ENCODE measurements around the gene SNN. TPM values are rescaled to one million over a fixed set of nuclear protein-coding genes. Genes with fewer than 3 reads are reported as not detected.

SNN gene
- total RNA-seq, 1 experiment from 2014 or later, result 15.6 TPM

- H3K27me3 ChIP-seq (ENCODE audit: control insufficient read depth, insufficient read depth, low read length), result no peaks in the 10 kb centered on the region
- no peaks in the 10 kb centered on the region for H3K9me3 ChIP-seq (ENCODE audit: control insufficient read depth, insufficient read depth, low read depth, low read length)
- in situ Hi-C loops (cut with HindIII; ENCODE audit: low pct_unique_long_range_greater_than_20kb, low sequenced_read_pairs), result no loop called here
- intact Hi-C loops (cut with micrococcal nuclease; ENCODE audit: unreplicated experiment), result no loop called here
- peaks cover 10% of the 10 kb centered on the region for H3K4me1 ChIP-seq (ENCODE audit: control insufficient read depth, insufficient read depth, low read length)
- POLR2A ChIA-PET, result no interaction called here
- CTCF ChIA-PET, result no interaction called here
- TF ChIP-seq TCF7L2 (IDR thresholded peaks at IDR 0.05; ENCODE audit: low read depth, low read length) (no peak), POLR2AphosphoS5 (IDR thresholded peaks at IDR 0.05; ENCODE audit: low read depth, low read length) (no peak), SIN3A (IDR thresholded peaks at IDR 0.05; ENCODE audit: borderline replicate concordance, insufficient read depth, low read depth, low read length) (no peak)
- TF ChIP-seq, protein P1, sequence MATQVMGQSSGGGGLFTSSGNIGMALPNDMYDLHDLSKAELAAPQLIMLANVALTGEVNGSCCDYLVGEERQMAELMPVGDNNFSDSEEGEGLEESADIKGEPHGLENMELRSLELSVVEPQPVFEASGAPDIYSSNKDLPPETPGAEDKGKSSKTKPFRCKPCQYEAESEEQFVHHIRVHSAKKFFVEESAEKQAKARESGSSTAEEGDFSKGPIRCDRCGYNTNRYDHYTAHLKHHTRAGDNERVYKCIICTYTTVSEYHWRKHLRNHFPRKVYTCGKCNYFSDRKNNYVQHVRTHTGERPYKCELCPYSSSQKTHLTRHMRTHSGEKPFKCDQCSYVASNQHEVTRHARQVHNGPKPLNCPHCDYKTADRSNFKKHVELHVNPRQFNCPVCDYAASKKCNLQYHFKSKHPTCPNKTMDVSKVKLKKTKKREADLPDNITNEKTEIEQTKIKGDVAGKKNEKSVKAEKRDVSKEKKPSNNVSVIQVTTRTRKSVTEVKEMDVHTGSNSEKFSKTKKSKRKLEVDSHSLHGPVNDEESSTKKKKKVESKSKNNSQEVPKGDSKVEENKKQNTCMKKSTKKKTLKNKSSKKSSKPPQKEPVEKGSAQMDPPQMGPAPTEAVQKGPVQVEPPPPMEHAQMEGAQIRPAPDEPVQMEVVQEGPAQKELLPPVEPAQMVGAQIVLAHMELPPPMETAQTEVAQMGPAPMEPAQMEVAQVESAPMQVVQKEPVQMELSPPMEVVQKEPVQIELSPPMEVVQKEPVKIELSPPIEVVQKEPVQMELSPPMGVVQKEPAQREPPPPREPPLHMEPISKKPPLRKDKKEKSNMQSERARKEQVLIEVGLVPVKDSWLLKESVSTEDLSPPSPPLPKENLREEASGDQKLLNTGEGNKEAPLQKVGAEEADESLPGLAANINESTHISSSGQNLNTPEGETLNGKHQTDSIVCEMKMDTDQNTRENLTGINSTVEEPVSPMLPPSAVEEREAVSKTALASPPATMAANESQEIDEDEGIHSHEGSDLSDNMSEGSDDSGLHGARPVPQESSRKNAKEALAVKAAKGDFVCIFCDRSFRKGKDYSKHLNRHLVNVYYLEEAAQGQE (IDR thresholded peaks at IDR 0.05; ENCODE audit: insufficient read depth in 1 of 2, low read depth in 2 of 2, low read length in 1 of 2), result no peak
- TF ChIP-seq, protein P2, sequence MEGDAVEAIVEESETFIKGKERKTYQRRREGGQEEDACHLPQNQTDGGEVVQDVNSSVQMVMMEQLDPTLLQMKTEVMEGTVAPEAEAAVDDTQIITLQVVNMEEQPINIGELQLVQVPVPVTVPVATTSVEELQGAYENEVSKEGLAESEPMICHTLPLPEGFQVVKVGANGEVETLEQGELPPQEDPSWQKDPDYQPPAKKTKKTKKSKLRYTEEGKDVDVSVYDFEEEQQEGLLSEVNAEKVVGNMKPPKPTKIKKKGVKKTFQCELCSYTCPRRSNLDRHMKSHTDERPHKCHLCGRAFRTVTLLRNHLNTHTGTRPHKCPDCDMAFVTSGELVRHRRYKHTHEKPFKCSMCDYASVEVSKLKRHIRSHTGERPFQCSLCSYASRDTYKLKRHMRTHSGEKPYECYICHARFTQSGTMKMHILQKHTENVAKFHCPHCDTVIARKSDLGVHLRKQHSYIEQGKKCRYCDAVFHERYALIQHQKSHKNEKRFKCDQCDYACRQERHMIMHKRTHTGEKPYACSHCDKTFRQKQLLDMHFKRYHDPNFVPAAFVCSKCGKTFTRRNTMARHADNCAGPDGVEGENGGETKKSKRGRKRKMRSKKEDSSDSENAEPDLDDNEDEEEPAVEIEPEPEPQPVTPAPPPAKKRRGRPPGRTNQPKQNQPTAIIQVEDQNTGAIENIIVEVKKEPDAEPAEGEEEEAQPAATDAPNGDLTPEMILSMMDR (IDR thresholded peaks at IDR 0.05), result no peak
- BruUV-seq (replicated peaks), result no TSS peak
- H3K4me3 ChIP-seq (ENCODE audit: low read depth in 2 of 2, low read length in 2 of 2), result no peak overlapping the region
- no peaks in the 10 kb centered on the region for H3K36me3 ChIP-seq (ENCODE audit: control insufficient read depth, insufficient read depth, low read length)
- ATAC-seq (no peak), DNase-seq (ENCODE audit: low read depth, low spot score) (no peak)
- H3K27ac ChIP-seq (ENCODE audit: low read length), result no peak overlapping the region
Observed at GRCh38 chr16:11636172-11636721, 32.0 kb upstream of the SNN start.

GRCh38 chr16:11637320-11637719 is 30.9 kb upstream of the SNN start:
- Histone ChIP-seq H3K4me1 (ENCODE audit: control insufficient read depth, insufficient read depth, low read length) (peaks cover 11% of the 10 kb centered on the region), H3K36me3 (ENCODE audit: control insufficient read depth, insufficient read depth, low read length) (no peaks in the 10 kb centered on the region), H3K9me3 (ENCODE audit: control insufficient read depth, insufficient read depth, low read depth, low read length) (no peaks in the 10 kb centered on the region), H3K27me3 (ENCODE audit: control insufficient read depth, insufficient read depth, low read length) (no peaks in the 10 kb centered on the region), H3K4me3 (ENCODE audit: low read depth in 2 of 2, low read length in 2 of 2) (no peak overlapping the region), H3K27ac (ENCODE audit: low read length) (no peak overlapping the region; the same call in 1 of the 2 replicates)
- in situ Hi-C loops (cut with HindIII; ENCODE audit: low pct_unique_long_range_greater_than_20kb, low sequenced_read_pairs), result no loop called here
- DNase-seq (ENCODE audit: low read depth, low spot score), result no peak
- ATAC-seq, result no peak
- CTCF ChIA-PET, result interaction anchor here (0.7 kb wide), 1 partner anchor 45 kb away, joined by 5 read pairs; no protein-coding TSS in a partner anchor
- TF ChIP-seq, protein P2 (IDR thresholded peaks at IDR 0.05), result no peak
- TF ChIP-seq, protein P1 (IDR thresholded peaks at IDR 0.05; ENCODE audit: insufficient read depth in 1 of 2, low read depth in 2 of 2, low read length in 1 of 2), result no peak
- TF ChIP-seq SIN3A (IDR thresholded peaks at IDR 0.05; ENCODE audit: borderline replicate concordance, insufficient read depth, low read depth, low read length) (no peak), TCF7L2 (IDR thresholded peaks at IDR 0.05; ENCODE audit: low read depth, low read length) (no peak), POLR2AphosphoS5 (IDR thresholded peaks at IDR 0.05; ENCODE audit: low read depth, low read length) (no peak)
- POLR2A ChIA-PET, result no interaction called here
- BruUV-seq (replicated peaks), result no TSS peak
- intact Hi-C loops (cut with micrococcal nuclease; ENCODE audit: unreplicated experiment), result no loop called here
